Smooth muscle cell of the brain vasculature (primary cell): ENCODE data around the gene SHANK2.

Experiments used
- DNase-seq: peaks from one replicate; pipeline ENCODE4 v3.0.0-alpha.2; 2012; ENCODE audit warnings: low read depth, low spot score

The SHANK2 gene

DNA sequence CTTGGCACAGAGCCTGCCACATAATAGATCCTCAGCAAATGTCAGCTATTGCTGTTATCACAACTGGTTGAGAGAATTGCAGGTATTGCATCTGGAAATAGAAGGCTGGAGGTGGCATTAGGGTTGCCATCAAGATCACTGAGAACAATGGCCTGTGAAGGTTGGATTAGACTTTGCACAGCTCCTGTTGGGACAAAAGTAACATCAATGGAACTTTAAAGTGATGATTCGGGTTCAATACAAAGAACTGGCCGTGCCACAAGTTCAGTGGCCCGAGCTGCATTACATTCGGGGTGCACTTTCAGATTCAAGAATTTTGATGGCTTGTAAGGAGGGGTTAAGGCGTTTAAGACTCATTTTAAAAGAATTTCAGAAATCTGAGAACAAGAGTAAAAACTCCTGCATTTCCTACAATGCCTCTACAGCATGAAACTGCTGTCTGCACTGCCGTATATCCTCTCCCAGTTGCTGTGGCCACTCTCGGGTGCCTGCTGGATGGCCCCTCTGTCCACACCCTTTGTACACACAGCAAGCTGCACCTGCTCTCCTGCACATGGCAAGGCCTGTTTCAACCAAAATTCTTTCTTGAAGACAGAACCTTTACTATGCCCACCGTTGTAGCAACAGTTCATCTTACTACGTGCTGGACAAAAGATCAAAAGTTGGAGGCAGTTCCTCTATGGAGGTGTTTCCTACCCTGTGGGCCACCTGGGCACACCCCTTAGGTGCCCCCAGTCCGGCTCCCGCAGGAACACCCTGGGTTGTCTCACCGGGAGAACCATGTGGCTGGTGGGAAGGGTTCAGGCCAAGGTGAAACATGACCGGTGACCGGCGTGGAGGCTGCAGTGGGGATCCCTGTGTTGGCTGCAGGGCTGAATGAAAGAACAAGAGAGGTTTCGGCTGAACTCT, 17.5 kb upstream of the SHANK2 start:
- no peak for DNase-seq

DNA sequence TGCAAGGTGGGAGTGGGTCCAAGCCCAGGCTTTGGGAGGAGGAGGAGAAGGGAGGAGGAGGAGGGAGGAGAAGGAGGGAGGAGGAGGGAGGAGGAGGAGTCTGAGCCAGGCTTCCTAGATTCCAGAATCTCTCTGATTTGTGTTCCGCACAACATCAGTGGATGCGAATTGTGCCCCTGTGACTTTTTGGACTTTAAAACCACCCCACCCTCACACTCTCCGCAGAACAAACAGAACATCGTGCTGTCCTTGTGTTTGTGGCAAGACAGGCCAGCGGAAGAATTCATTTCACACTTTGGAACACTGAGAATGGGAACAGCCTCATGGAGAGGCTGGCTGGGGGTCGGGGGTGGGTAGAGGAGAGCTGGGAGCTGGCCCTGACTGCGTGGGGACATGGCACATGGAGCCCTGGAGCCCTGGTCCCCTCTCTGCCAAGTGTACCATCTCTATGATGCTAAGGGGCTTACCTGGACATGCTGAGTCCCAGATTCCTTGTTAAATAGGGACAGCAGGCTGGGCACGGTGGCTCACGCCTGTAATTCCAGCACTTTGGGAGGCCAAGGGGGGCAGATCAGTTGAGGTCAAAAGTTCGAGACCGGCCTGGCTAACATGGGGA, 16.4 kb upstream of the SHANK2 start:
- no peak for DNase-seq

DNA sequence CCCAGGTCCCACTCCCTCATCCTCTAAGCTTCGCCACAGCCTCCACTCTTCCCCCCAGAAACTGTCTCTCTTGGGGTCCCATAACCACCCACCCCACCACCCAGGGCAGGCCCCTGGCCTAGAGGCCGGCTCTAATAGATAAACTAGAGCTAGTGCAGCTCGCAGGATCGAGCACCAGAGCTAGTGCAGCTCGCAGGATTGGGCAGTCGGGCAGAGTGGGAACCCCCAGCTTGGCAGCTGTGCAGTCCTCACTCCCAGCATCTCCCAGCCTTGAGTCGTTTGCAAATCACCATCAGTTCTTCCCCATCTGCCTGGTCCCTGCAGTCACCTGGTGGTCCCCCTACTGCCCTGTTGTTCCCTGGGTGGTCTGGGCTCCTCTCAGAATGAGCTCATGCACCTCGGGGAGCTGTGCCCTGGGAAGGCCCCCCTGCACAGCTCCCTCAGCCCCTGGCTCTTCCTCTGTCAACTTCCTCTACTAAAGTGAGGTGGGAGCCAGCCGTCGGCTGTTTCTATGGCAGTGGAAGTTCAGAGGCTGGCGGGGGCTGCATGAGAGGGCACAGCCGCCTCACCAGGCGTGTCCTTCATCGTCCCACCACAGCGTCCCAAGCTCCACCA, 15.5 kb upstream of the SHANK2 start:
- DNase-seq, result no peak

DNA sequence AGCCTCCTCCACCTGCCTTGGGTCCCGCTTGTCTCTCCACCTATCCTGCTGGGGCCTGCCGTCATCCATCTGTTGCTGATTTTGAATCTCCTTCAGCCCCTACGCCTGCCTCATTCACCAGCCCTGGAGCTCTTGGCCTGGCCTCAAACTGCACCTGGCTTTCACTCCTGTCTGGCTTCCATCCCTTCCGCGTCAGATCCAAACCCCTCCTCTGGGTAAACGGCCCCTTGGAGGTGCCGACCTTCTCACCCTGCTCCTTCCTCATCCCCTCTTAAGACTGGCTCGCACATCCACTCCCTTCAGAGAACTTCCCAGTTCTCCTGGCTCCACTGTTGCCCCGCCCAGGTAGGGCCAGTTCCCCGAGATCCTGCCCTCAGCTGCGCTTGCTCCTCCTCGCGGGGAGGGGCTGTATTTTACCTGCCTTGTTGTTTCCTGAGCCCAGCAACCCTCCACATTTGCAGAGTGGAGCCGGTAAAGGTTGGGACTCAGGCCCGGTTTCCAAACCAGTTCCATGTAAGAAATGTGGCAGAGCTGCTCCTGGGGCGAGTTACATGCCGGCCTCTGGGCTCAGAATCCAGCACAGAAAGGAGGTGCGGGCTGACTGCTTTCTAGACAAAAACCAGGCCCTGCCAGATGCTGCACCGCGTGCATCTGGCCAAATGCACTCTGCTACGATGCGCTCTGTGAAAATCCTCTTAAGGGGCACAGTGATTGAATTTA, 13.9 kb upstream of the SHANK2 start:
- DNase-seq, result no peak

DNA sequence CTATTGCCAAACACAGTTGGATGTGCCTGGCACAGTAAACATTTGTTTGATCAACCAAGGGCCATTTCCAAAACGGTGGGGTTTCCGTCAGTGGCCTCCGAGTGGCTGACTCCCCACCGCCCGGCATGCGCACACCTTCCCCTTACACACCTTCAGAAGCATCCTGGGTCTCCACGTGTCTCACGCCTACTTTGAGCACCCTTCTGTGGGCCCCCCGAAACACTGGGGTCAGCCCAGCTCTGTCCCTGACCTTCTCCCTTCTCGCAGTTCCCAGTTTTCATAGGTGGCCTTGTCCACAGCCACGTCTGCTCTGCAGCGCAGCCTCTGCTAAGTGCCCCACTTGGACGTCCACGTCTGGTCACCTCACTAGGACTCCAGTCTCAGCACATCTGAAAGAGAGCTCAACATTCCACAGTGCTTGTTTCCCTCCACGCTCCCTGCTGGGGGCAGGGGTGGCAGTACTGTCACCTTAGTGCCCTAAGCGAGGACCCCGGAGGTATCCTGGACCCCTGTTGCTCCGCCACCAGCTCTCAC, 13.2 kb upstream of the SHANK2 start:
- DNase-seq, result no peak

DNA sequence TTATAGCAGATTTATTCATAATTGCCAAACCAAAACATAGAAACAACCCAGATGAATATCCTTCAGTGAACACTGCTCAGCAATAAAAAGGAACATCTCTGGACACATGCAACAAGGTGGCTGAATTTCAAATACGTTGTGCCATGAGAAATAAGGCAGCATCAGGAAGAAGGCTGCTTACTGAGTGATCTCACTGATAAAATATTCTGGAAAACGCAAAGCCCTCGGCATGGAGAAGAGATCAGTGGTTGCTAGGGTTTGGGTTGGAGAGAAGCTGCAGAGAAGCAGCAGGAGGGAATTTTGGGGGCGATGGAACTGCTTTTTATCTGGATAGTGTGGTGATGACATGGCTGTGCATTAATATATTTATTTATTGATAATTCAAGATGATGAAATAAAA, 11.0 kb upstream of the SHANK2 start:
- no peak for DNase-seq

DNA sequence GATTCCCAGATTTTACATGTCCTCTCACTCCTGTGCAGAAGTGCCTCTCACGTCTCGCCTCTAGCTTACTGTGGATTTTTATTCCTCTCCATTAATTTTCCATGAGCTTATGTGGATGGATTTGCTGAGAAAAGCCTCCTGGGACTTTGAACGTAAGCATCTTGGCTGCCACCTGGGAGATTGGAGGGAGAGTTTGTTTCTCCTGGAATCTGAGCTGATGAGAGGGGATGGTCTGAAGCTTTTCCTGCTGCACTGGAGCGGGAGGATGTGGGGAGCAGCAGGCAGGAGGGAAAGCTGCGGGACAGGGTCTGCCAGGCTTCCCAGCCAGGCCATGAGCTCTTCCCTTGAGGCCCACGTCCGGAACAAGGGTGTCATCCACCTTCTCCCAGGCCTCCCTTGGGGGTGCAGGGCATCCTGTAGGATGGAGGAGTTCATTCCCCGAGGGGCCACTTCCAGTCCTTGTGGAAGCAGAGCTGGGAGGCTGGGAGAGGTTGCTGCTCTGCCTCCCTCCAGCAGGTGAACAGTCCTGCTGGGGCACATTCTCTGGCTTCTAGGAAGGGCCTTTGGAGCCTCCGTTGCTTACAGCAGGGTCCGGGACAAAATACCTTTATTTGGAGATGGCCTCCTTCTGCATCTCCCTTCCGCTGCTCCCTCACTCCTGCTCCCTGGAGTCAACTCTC, 3.6 kb upstream of the SHANK2 start:
- no peak for DNase-seq

DNA sequence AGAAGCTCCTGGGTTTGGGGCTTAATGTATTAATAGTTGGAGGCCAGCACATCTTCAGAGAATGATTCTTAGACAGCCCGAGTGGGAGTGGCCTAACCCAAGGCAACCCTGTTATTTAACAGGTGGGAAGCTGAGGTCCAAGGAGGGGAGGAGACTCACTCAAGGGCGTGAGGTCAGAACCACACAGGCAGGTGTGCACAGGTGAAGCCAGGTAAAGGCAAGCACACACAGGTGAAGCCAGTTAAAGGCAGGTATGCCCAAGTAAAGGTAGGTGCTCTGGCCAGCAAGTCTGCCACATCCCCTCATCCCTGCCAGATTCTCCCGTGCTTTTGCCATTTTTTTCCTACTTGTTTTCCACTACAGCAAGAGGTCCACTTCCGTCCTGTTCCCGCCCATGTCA, 2.9 kb upstream of the SHANK2 start:
- no peak for DNase-seq

DNA sequence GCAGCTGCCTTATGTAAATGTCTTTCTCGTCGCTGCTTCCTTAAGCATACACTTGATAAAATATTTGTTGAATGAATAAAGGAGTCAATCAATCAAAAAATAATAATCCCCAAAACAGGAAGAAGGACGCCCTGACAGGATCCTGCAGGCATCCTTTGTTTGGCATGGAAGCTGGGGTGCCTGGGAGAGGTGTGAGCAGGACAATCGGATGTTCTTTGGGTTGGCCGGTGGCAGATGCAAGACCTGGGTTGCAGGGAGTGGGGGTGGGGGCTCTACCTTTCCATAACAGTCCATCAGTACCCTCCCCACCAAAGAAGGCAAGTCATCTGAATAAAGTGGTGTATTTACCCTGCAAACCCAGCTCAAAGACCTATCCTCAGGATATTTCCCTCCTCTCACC, 1.4 kb upstream of the SHANK2 start:
- no peak for DNase-seq

DNA sequence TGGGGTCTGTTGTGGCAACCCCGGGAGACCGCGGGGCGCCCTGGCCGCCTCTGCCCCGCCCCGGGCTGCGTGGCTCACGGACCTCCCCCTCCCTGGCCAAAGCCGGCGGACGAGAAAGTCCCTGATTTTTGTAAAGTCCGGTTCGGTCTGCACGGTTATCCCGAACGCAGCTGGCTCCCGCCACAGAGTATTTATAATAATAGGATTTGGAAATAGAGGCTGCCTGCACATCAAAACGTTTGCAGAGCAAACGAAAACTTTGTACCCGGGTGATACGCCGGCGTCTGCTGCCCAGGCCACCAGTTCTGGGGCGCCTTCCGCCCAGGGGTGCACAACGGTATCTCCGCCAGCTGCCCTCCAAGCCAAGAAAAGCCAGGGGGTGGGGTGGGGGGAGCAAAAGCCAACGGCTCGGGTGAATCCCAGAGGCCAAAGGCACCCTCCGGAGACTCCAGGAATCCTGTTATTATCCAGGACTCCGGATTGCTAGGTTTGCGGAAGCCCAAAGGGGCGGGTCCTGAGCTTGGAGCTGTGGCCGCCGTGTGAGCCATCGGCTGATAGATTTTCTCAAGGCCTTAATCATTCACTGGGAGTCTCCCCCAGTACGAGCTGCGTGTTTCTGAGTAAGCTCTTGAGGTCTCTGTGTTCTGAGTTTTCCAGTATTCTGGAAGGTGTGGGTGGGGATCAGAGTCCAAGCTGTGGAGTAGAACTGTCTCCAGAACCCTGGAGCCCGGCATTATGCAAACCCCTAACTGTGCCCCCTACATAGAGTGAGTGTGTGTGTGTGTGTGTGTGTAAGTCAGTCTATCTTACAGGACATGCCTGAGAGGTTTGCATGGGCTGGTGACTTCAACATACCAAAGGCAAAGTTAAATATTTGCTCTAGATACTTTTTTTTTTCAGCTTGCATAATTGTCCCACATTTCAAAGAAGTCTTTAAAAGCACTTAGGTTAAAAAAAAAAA, 673 bp upstream of the SHANK2 start:
- no peak for DNase-seq

DNA sequence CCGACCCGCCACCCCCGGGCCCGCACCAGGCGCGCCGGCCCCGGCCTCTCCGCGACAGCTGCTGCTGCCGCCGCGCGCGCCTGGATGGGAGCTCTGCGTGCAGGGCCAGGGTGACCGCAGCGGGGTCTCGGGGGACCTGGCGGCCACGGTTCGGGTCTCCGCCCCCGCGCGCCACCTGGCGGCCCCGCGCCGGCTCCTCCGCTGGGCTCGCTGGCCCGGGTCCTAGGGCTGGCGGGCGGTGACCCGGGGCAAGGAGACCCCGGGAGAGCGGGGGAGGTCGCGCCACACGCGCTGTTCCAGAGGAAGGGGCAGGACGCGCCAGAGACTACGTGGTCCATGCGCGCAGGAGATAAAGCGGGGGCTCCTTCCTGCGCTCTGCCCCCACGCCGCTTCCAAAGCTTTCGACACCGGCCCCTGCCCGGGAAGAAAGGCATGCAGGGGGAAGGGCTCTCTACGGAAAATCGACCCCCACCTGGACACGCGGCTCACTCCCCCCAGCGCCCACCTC, 562 bp downstream of the SHANK2 start:
- DNase-seq, result no peak

DNA sequence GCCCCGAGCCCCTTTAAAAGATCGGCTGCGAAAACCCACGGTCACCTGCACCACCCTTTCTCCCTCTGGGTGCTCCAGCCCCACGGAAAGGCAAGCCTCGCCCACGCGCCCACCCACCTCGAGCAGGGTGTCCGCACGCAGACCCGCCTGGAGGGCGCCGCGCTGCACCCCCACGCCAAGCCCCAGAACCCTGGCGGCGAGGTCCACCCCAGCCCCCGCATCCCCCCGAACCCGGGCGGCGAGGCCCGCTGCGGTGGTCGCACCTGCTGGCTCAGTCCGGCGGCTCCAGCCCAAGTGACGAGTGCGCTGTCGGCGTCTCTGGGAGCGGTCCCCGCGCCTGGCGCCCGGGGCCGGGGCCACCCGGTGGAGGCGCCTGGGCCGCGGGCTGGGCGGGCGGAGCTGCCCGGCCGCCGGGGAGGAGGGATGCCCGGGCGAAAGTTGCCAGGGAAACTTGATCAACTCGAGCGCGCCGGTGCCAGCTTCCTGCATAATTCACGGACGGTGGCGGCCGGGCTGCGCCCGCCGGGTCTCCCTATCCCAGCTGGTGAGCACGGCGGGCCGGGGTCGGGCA, 1.1 kb downstream of the SHANK2 start:
- DNase-seq, result no peak

DNA sequence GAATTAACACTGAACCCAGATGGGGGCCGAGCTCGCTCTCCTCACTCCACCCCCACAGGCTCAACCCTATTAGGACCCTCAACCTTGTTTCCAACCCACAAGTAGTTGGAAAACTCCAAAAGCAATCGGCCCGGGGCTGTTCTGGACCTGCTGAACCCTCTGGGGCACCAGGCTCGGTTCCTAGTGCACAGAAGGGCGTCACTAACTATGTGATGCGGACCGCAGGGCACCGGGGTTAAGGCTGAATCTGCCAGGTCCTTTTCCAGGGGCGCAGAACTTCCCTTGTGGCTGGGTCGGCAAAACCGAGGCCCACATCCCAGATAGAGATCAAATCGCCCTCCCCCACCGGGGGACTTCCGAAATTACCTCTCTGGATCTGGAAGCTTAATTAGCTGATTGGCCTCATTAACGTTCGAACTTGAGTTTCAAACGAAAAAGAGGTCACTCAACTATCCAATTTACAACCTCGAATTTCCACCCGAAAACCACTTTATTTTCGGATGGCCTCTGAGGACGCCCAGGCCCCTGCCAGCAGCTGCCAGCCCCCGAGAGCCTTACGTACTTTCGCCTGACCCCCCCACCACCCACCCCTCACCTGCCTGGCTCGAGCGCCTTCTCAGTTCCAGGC, 1.7 kb downstream of the SHANK2 start:
- DNase-seq, result no peak

DNA sequence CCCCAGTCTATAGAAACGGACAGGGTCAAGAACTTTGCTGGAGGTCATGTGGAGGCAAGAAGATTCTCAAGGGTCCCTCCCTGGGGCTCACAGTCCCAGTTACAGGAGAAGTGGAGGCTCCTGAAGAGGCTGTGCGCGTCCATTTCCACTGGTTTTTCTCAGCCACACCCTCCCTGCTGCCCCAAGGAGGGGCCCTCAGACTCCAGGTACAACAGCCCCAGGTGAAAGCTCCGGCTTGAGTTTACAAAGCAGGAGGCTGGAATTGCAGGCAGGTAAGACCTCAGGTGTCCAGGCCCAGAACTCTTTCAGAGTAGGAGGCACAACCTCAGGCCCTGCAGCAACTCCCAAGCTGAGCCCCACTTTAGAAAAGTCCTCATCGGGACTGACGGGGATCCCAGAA, 3.1 kb downstream of the SHANK2 start:
- DNase-seq, result no peak

DNA sequence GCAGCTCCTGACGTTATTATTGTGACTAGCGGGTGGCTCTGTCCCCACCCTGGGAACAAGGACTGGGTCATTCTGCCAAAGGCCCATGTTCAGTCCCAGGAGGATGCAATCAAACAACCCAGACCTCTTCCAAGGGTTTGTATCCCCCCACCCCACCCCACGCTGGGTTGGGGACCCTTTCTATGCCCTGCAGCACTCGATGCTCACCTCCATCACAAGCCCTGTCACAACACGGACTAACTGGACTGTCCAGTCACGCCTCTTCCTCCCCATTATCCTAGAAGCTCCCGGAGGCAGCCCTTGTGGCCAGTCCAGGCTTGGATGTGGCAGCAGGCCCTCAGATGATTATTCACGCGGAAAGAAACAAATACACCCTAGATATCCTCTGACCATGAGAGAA, 3.7 kb downstream of the SHANK2 start:
- no peak for DNase-seq

DNA sequence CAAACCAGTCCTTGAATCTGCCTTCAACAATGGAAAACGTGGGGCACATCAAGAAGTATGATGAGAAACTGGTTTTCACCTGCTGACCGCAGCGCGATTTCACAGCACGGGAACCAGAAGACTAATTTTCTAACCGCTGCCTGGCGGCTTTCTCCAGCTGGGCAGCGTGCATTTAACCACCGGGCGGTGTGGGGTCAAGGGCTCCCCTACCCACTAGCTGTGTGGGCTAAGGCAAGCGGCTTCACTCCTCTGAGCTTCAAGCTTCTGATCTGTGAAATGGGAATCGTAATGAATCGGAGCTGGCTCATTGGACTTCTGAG, 4.2 kb downstream of the SHANK2 start:
- DNase-seq, result no peak

DNA sequence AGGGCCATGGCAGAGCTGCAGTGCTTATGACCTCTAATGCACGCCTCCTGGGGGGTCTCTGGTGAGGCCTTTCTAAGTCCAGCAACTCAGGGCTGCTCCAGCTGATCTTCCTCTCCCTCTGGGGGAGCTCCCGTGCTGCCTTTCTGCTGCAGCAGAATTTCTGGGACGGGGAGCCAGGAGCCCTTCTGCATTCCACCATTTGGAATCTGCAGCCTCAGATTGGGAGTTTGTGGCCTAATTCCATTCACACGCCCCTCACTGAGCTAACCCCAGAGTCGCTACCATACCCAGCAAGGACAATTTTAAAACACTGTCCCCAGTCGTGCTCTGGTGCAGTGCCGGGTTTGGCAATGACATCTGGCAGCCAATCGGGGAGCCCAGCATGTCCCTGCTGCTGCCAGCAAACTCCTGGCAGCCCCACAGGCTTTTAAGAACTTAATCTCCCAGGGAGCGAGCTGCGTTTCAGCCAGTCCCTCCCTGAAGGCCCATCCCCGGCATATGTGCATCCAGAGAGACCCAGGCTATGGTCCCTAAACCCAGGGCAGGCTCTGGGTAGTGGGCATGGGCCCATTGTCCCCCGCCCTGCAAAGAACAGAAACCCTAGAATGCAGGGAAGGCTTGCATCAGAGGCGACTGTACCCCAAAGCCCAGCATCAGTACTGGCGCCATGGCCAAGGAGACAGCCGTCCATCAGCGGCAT, 4.7 kb downstream of the SHANK2 start:
- no peak for DNase-seq

DNA sequence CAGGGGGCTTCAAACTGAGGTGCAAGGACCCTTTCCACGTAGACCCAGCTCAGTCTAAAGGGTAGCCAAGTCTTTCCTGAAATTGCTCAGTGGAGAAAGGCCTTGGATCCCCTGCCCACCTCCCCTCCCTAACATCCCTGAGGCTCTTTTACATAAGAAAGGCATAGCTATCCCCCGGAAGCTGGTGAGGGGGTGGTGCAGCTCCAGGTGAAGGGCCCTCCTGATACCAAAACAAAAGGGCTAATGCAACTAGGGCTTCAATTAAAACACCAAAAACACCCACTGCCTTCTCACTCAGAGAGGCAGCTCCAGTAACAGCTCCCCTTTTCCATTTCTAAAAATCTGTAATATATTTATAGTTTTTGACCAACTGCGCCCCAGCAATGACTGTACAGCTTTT, 5.8 kb downstream of the SHANK2 start:
- DNase-seq, result no peak
